SK-N-MC (cell line): Measurements from ENCODE around the gene PSMD5.

Experiments used
- EZH2 ChIP-seq: fragments of 200-600 bp; sonication (generic); IDR thresholded peaks from one replicate; pipeline ENCODE4 v1.6.1; 2017; ENCODE audit warnings: antibody characterized with exemption
- POLR2AphosphoS5 ChIP-seq: IDR thresholded peaks from 2 replicates; pipeline ENCODE4 v1.6.1; 2012; ENCODE audit warnings: mild to moderate bottlenecking, low read depth, low read length, borderline replicate concordance

GRCh38 chr9:120886490-120886967 lies 43.8 kb upstream of the PSMD5 start:
- TF ChIP-seq EZH2: no peak
- no peak for TF ChIP-seq POLR2AphosphoS5
